NCI-H1694 (cell line): ENCODE data around the gene NUMBL.
"Not testable (repeated sequence)": the region's sequence is repeated elsewhere in the genome, so short reads cannot be mapped to it uniquely, and the experiment has no call there.

Experiments
- DNase-seq: peaks from one replicate; lab custom pipeline; 2025; lab: John Stamatoyannopoulos, UW

NUMBL gene

DNA sequence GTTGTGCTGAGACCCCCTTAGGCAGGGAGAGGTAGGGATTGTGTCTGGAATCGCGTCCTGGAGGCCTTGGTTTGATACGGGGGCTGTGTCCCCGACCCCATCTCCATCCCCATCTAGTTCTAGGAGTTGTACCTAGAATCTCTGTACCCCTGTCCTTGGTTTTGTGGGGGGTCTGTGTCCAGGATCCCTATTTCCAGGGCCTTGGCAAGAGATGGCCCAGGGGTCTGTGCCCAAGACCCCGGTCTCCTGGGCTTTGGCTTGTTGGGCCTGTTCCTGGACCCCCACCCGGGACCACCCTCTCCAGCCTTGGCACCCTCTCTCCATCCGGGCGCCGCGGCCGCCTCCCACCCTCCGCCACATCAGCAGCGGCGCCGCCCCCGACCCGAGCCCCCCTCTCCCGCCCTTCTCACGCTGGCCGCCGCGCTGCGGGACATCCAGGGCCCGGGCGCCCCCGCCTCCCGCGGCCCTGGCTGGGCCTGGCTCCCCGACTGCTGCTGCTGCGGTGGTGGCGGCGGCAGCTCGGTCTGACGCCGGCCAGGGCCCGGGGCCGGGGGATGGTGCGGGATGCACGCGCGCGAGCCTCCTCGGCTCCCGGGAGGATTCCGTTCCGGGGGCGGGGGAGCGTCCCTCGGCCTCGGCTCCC is at the start of gene NUMBL:
NUMBL (minus strand) TSS at position 602 of the 643 bp plus-strand sequence; CDS start at position 434, 168 bp downstream.
- no peak for DNase-seq

DNA sequence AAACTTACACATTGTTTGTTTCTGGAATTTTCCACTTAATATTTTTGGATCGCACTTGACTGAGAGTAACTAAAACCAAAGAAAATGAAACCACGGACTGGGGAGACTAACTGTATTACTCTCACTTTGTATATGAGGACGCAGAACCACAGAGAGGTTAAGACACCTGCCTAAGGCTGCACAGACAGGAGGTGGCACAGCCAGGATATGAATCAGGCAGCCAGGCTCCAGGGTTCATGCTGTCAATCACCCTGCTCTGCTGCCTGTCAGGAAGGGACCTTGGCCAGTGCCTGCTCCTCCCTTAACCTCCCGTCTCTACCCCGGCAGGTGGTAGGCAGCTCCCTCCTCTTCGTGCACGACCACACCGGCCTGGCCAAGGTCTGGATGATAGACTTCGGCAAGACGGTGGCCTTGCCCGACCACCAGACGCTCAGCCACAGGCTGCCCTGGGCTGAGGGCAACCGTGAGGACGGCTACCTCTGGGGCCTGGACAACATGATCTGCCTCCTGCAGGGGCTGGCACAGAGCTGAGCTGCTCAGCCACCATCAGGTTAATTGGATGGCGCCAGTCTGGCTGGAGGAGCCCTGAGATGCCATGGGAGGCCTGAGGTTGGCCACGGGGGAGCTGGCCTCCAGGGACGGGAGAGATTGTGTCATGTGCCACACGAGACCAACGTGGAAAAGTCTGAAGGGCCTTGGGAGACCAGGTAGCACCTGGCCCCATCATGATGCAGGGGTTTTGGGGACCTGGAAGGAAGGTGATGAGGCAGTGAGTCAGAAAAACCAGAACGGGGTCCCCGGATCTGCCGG is 48.8 kb upstream of the NUMBL start:
- no peak for DNase-seq

DNA sequence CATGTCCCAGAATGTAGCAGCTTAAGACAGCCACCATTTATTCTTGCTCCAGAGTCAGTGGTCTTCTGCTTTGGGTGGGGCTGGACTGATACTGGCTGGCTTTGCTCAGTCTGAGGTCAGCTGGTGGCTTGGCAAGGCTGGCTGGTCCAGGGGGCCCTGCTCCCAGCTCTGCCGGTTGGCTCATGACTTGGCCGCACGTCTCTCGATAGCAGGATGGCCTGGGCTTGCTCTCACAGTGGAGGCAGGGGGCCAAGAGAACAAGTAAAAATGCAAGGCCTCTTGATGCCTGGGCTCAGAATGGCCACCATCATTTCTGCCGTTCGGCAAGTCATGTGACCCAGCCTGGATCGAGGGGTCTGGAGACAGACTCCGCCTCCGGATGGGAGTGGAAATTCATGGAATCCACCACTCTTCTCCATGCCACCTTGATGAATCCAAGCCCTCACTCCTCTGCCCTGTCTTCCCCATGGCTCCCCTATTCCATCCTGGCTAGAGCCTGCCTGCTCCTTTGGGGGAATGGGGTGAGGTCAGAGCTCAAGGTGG is 46.7 kb upstream of the NUMBL start:
- no peak for DNase-seq

DNA sequence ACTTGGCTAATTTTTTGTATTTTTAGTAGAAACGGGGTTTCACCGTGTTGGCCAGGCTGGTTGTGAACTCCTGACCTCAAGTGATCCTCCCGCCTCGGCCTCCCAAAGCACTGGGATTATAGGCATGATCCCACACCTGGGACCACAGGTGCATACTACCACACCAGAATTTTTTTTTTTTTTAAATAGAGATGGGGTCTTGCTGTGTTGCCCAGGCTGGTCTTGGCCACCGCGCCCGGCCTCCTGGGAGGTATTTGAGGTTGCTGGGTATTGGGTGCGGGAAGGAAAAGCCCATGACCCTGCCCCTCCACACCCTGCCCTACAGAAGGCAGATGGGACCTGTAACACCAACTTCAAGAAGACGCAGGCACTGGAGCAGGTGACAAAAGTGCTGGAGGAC is 46.2 kb upstream of the NUMBL start:
- no peak for DNase-seq

DNA sequence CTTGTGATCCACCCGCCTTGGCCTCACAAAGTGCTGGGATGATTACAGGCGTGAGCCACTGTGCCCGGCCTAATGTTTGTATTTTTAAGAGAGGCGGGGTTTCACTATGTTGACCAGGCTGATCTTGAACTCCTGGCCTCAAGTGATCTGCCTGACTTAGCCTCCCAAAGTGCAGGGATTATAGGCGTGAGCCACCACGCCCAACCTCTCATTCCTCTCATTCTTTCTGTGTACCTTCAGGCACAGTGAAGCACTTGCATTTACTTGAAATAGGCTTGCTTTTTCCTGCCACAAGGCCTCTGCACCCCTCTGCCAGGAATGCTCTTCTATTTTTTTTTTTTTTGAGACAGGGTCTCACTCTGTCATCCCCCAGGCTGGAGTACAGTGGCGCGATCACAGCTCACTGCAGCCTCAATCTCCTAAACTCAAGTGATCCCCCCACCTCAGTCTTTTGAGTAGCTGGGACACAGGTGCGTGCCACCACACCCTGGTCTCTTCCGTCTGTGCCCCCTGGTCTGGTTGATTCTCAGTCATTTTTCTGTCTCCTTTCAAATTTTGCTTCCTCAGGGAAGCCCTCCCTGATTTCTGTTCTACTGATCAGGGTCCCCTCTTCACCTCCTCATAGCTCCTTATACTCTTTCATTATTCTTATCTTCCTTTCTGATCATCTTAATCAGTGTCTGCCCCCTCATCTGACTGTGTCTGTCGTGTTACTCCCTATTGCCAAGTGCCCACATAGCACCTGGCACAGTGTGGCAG is 44.7 kb upstream of the NUMBL start:
- no peak for DNase-seq

DNA sequence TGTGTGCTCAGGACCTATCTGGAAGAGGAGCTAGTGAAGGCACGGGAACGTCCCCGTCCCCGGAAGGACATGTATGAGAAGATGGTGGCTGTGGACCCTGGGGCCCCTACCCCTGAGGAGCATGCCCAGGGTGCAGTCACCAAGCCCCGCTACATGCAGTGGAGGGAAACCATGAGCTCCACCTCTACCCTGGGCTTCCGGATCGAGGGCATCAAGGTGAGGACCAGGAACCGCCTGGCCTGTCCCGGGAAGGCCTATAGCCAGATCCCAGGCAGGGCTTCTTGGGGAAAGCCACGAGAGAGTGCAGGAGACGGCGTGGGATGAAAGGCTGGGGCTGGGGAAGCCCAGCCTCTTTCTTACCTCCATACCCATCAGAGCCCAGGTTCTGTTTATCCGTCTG is 42.7 kb upstream of the NUMBL start:
- DNase-seq: no peak

DNA sequence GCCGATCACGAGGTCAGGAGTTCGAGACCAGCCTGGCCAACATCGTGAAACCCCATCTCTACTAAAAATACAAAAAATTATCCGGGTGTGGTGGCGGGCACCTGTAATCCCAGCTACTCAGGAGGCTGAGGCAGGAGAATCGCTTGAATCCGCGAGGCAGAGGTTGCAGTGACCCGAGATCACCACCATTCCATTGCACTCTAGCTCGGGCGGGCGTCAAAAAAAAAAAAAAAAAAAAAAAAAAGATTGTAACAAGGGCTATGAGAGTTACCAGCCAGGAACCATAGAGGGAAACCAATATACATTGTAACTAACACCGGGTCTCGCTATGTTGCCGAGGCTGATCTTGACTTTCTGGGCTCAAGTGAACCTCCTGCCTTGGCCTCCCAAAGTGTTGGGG is 41.9 kb upstream of the NUMBL start:
- not testable (repeated sequence) for DNase-seq

DNA sequence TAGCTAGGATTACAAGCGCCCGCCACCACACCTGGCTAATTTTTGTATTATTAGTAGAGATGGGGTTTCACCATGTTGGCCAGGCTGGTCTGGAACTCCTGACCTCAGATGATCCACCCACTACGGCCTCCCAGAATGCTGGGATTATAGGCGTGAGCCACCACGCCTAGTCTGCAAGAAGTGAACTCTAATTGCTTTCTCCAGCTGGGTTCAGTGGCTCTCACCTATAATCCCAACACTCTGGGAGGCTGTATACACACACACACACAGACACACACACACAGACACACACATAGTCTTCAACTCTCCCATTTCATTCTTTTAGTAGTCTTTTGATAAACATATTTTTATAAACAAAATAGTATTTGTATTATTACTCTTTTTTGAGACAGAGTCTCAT is 39.6 kb upstream of the NUMBL start:
- not testable (repeated sequence) for DNase-seq

DNA sequence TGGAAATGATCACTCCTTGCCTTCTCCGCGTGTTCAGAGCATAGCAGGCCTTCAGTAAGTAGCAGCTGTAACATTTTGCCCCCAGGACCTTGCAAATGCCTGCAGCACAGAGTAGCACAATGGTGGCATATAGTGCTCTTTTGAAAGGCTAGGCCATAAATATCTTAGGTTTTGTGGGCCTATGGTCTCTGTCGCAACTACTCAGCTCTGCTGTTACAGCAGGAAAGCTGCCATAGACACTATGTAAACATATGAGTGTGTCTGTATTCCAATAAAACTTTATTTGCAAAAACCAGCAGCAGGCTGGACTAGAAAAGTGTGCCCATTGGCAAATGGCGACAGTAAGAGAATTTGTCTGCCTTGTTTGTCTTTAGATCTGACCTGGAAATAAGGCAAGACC is 35.8 kb upstream of the NUMBL start:
- no peak for DNase-seq

DNA sequence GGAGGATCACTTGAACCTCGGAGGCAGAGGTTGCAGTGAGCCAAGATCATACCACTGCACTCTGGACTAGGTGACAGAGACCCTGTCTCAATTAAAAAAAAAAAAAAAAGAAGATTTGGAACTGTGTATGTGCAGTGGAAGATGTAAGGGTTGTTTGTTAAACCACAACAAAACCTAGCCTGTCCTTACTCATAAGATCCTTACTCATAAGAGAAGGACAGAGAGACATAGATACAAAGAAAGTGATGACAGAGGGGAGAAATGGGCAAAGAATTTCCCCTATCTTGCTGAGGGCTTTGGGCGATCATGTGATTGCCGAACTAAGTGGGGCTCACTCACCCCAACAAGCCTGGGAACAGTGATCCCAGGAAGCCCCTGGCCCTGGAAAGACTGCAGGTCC is 34.4 kb upstream of the NUMBL start:
- DNase-seq: no peak

DNA sequence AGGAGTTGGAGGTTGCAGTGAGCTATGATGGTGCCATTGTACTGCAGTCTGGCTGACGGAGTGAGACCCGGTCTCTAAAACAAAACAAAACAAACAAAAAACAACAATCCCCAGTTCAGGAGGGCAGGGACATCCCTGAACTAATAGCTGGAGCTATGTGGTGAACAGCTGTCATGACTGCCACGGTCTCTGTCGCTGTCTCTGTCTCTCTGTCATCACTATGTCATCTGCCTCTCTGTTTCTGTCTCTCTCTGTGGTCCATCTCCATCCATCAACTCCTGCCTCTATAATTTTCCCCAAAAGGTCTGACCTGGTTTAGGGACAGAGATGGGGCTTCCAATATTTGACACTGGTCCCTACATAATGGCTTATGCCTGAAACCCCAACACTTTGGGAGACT is 33.9 kb upstream of the NUMBL start:
- DNase-seq: no peak

DNA sequence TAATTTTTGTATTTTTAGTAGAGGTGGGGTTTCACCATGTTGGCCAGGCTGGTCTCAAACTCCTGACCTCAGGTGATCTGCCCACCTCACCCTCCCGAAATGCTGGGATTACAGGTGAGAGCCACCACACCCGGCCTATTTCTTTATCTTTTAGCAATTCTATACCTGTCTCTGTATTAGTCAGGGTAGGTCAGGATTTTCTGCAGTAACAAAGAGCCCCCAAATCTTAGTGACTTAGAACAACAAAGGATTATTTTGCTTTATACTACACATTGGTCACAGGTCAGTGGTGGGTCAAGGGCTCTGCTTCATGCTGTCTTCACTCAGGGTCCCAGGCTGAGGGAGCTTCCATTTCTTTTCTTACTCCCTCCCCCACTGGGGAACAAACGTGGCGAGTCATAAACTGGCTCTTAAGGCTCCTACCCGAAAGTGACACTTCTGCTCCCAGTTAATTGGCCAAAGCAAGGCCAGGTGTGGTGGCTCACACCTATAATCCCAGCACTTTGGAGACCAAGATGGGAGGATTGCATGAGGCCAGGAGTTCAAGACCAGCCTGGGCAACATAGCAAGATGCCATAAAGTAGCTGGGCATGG is 33.3 kb upstream of the NUMBL start:
- DNase-seq: no peak

DNA sequence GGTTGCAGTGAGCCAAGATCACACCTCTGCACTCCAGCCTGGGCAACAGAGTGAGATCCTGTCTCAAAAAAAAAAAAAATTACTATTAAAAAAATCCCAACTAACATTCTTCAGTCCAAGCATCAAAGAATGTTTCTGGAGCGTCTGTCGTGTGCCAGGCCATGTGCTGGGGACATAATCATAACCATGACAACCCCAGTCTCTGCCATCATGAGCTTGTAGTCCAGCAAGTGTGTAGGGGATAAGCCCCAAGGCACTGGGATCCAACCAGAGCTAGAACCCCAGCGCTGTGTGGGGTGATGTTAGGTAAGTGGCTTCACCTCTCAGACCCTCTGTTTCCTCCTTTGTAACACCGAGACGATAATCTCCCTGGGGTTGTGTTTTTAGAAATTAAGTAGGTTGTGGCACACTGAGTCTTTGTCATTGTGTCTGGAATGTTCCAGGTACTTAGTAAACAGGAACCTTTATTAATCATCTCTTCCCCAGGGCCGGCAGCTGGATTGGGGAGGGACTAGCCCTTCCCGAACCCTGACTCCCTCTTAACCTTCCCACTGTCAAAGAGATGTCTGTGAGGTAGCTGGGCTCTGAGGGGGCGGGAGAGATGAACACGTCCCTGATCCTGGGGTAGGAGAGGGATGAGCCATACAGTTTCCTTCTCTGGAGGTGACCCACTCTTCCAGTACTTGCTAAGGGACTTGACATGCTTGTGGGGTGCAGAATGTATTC is 31.6 kb upstream of the NUMBL start:
- DNase-seq: no peak

DNA sequence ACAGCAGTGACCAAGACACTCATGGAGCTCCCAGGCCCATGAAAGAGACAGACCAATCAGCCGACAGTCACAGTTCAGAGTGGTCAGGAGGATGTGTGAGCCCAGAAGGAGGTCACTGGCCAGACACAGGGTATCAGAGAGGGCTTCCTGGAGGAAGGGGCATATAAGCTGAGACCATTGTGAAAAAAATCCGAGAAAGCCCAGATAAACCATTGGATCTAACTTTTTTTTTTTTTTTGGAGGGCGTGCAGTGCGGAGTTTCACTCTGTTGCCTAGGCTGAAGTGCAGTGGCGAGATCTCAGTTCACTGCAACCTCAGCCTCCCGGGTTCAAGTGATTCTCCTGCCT is 30.7 kb upstream of the NUMBL start:
- DNase-seq: no peak

DNA sequence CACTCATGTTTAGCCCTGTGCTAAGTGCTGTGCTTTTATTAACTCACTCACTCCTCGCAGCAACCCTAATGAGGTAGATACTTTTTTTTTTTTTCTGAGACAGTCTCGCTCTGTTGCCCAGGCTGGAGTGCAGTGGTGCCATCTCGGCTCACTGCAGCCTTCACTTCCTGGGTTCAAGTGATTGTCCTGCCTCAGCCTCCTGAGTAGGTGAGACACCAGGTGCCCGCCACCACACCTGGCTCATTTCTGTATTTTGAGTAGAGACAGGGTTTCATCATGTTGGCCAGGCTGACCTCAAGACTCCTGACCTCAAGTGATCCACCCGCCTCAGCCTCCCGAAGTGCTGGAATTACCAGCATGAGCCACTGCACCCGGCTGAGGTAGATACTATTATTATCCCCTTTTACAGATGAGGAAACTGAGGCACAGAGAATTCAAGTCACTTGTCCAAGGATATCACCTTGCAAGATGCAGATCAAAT is 29.0 kb upstream of the NUMBL start:
- no peak for DNase-seq

DNA sequence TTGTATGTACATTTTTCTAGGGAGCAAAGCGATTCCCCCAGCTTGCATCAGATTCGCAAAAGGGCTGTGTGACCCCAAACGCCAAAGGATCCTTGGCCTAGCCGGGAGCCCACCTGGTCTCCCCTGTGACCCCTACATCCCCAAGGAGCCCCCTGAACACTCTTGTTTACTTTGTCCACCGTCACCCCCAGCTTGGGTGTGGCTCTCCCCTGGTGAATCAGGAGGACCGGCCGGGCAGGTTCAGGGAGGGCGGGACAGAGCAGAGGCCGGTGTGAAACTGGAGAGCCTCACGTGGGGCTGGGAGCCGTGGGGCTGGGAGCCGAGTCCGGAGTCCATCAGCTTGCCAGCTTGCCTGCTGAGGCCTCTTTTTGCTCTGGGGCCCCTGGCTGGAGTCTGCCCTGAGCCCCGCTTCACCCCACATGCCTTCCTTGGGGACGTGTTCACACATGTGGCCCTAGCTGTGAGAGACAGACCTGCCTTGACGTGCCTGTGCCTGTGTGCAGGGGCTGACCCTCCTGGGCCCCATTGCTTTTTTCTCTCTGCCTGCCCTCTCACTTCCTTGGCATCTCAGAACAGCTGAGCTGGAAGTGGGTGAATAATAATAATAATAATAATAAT is 28.4 kb upstream of the NUMBL start:
- DNase-seq: no peak

DNA sequence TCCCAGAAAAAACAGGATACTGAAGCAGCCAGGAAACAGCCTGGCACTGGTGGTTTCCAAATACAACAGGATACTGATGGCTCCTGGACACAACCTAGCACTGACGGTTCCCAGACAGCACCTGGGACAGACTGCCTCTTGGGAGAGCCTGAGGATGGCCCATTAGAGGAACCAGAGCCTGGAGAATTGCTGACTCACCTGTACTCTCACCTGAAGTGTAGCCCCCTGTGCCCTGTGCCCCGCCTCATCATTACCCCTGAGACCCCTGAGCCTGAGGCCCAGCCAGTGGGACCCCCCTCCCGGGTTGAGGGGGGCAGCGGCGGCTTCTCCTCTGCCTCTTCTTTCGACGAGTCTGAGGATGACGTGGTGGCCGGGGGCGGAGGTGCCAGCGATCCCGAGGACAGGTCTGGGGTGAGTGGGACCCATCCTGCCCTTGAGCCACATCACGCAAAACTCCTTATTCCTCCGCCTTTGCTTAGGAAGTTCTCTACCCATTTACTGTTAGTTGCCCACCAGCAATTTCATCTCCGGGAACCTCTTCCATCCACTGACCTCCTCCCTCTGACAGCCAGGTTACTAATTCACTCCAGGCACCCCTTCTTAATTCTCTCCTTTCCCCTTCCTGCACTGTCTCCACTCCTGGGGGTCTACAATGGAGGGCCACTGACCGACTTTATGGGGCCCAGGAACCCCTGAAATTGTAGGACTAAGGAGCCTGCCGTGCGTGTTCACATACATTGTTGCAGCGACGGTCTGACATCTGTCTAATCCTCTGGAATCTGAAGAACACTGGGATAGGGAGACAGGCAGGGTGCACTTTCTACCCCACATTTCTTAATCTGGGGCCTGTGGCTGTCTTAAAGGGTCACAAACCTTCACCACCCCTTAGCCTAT is 27.7 kb upstream of the NUMBL start:
- DNase-seq: no peak

DNA sequence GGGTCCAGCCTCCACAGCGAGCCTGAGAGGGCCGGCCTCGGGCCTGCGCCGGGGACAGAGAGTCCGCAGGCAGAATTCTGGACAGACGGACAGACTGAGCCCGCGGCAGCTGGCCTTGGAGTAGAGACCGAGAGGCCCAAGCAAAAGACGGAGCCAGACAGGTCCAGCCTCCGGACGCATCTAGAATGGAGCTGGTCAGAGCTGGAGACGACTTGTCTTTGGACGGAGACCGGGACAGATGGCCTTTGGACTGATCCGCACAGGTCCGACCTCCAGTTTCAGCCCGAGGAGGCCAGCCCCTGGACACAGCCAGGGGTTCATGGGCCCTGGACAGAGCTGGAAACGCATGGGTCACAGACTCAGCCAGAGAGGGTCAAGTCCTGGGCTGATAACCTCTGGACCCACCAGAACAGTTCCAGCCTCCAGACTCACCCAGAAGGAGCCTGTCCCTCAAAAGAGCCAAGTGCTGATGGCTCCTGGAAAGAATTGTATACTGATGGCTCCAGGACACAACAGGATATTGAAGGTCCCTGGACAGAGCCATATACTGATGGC is 27.0 kb upstream of the NUMBL start:
- DNase-seq: no peak

DNA sequence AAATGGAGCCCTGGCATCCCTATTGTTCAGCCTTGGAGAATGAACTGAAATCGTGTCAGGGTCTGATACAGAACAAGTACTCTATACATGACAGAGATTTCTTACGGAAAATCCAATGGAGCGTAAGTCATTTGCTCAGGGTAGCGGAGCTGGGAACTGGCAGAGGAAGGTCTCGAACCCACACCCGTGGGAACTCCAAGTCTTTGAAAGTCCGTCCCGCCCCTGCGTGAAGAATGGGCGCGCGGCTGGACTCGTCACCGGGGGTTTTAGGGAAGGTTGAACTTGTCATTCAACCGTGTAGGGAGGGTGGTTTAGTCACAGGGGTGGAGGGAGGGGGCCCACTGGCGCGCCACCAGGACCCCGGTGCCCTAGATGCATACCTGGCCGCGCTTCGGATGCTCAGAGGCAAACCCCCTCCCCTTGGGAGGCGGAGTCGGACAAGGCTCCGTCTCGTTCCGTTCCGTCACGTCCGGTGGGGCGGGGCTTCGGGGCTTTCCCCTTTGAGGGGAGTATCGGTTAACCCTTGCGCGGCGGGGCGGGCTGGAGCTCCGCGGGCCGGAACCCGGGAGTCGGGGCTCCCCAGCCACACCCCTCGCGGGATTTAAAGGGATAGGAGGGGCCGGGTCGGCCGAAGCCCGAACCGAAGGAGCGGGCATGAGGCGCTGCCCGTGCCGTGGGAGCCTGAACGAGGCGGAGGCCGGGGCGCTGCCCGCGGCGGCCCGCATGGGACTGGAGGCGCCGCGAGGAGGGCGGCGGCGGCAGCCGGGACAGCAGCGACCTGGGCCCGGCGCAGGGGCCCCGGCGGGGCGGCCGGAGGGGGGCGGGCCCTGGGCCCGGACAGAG is 26.3 kb upstream of the NUMBL start, which contains the start of the genes COQ8B and ITPKC:
COQ8B (minus strand) TSS at position 405 of the 843 bp plus-strand sequence. CDS start 2,254 bp downstream, outside the sequence.
ITPKC (plus strand) TSS at position 631 of the 843 bp plus-strand sequence; CDS start at position 655, 24 bp downstream.
- DNase-seq: peak; percentile 98
